OCI-LY7 (cell line): ENCODE data around the gene AMIGO1. TPM values are rescaled to one million over a fixed set of nuclear protein-coding genes. Genes with fewer than 3 reads are reported as not detected.

Experiments used
- BruUV-seq: library from RNA; stranded (reverse); fragments of 400-500 nt; replicated peaks from 2 replicates; lab custom pipeline; 2021; lab: Mats Ljungman, UMichigan
- CTCF ChIA-PET: fragments of 300-600 bp; sonication (Branson Sonifier 250); formaldehyde crosslinking; loops from one replicate; lab custom pipeline; 2022; ENCODE audit warnings: antibody characterized with exemption; ENCODE audit not compliant: unreplicated experiment; lab: Charles Lee
- POLR2A ChIA-PET: fragments of 300-600 bp; sonication (Branson Sonifier 250); formaldehyde crosslinking; loops from one replicate; lab custom pipeline; 2022; ENCODE audit warnings: antibody characterized with exemption; lab: Charles Lee
- DNase-seq: peaks from one replicate; pipeline ENCODE4 v3.0.0-alpha.2; 2015; ENCODE audit warnings: low spot score
- H2AFZ ChIP-seq: fragments of 200-600 bp; sonication (generic), shearing (Covaris generic); 2 replicates; pipeline ENCODE4 v1.6.1; 2014; ENCODE audit warnings: mild to moderate bottlenecking, antibody characterized with exemption, low read length, moderate library complexity
- H3K27ac ChIP-seq: fragments of 200-600 bp; sonication (generic); 2 replicates; pipeline ENCODE4 v1.5.1; 2014; ENCODE audit warnings: mixed run types, low read depth, mild to moderate bottlenecking, moderate library complexity, low read length, inconsistent platforms; ENCODE audit not compliant: poor library complexity, severe bottlenecking
- H3K36me3 ChIP-seq: fragments of 200-600 bp; sonication (generic); 2 replicates; pipeline ENCODE4 v1.6.1; 2014; ENCODE audit warnings: mild to moderate bottlenecking, antibody characterized with exemption, low read length, moderate library complexity, mixed read lengths; ENCODE audit not compliant: insufficient read depth
- H3K4me1 ChIP-seq: fragments of 200-600 bp; sonication (generic); 2 replicates; pipeline ENCODE4 v1.5.1; 2014; ENCODE audit warnings: mild to moderate bottlenecking, low read length; ENCODE audit not compliant: insufficient read depth, poor library complexity, severe bottlenecking
- H3K4me2 ChIP-seq: fragments of 200-600 bp; sonication (generic); 2 replicates; pipeline ENCODE4 v1.6.1; 2014; ENCODE audit warnings: mild to moderate bottlenecking, low read length
- H3K4me3 ChIP-seq: fragments of 200-600 bp; sonication (generic); 2 replicates; pipeline ENCODE4 v1.5.1; 2014; ENCODE audit warnings: mild to moderate bottlenecking, low read depth, low read length; ENCODE audit not compliant: poor library complexity, severe bottlenecking
- H3K79me2 ChIP-seq: fragments of 200-600 bp; sonication (generic); 2 replicates; pipeline ENCODE4 v1.6.1; 2016; ENCODE audit warnings: low read depth, mild to moderate bottlenecking, low read length, moderate library complexity, mixed read lengths; ENCODE audit not compliant: insufficient read depth
- H3K9me2 ChIP-seq: fragments of 200-600 bp; sonication (generic); 2 replicates; pipeline ENCODE4 v1.6.1; 2016; ENCODE audit warnings: mild to moderate bottlenecking, low read length, mixed read lengths; ENCODE audit not compliant: insufficient read depth
- H3K9me3 ChIP-seq: fragments of 200-600 bp; sonication (generic); 2 replicates; pipeline ENCODE4 v1.6.1; 2014; ENCODE audit warnings: mild to moderate bottlenecking, mixed run types, low read length, mixed read lengths
- H4K20me1 ChIP-seq: fragments of 200-600 bp; sonication (generic); 2 replicates; pipeline ENCODE4 v1.6.1; 2014; ENCODE audit warnings: mild to moderate bottlenecking, antibody characterized with exemption, low read length, moderate library complexity, mixed read lengths; ENCODE audit not compliant: insufficient read depth
- EZH2phosphoT487 ChIP-seq: fragments of 200-600 bp; sonication (generic); IDR thresholded peaks from 2 replicates; pipeline ENCODE4 v1.6.1; 2018; ENCODE audit warnings: low read depth, borderline replicate concordance, mild to moderate bottlenecking, mixed run types, antibody characterized with exemption, low read length, moderate library complexity, mixed read lengths
- intact Hi-C: fragments of 100-400 bp; cut with micrococcal nuclease; formaldehyde crosslinking; loops from one replicate; pipeline ENCODE4 v1.10.0; 2022; ENCODE audit not compliant: unreplicated experiment
- total RNA-seq, 2 experiments: library from RNA; depleted of rRNA in 1 of 2; stranded (reverse); fragments of >200 nt in 1 of 2; shearing (Covaris generic) in 1 of 2; gene quantifications; 2 replicates each; pipeline ENCODE4 v1.2.3, GENCODE V29; 2014 to 2022
- TF ChIP-seq, protein P1 (sequence below): fragments of 200-600 bp; sonication (generic); conservative IDR thresholded peaks from 2 replicates; pipeline ENCODE4 v1.5.1; 2014; ENCODE audit warnings: mild to moderate bottlenecking, antibody characterized with exemption, low read length, moderate library complexity, mixed read lengths

The AMIGO1 gene
- total RNA-seq, 2 experiments from 2014 or later, result 0.15 to 0.16 TPM

DNA sequence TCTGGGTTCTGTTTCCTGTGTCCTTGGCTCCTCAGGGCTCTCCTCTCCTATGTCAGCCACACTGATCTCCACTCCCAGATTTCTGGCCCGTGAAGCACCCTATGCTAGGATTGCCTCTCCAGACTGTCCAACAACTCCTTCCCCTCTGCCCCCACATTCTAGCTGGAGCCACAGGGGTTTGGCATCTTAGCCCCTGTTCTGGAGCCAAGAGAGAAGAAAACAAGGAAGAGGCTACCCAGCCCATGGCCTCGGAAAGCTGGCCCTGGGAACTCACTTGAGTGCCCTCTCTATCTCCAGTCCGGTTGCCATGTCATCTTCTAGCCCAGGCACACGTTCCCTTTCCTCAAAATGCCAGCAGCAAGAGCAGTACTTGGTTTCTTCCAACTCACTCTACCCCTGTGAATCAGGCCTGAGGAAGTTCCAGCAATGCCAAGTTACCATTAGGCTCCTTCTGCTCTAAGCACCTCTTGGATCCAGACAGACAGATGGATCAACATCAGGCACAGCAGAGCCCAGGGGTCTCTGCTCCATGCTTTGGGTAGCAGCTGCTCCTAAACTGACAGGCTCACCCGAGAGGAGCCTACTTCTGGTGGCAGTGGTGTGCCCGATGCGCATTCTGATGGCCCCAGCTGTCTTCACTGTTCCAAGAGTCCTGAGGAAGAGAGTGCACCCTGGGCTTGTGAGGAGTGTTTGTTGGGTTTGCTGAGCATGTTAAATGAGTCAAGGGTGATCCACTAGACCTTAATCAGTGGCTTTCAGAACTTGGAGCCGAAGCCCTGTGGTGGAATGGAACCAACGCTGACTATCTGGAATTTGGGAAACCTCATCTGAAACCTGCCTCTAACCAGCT is 18.5 kb upstream of the AMIGO1 start:
- DNase-seq, result no peak
- H3K27ac ChIP-seq, result no peak overlapping the region
- BruUV-seq, result no TSS peak
- no peak for TF ChIP-seq EZH2phosphoT487
- TF ChIP-seq, protein P1, sequence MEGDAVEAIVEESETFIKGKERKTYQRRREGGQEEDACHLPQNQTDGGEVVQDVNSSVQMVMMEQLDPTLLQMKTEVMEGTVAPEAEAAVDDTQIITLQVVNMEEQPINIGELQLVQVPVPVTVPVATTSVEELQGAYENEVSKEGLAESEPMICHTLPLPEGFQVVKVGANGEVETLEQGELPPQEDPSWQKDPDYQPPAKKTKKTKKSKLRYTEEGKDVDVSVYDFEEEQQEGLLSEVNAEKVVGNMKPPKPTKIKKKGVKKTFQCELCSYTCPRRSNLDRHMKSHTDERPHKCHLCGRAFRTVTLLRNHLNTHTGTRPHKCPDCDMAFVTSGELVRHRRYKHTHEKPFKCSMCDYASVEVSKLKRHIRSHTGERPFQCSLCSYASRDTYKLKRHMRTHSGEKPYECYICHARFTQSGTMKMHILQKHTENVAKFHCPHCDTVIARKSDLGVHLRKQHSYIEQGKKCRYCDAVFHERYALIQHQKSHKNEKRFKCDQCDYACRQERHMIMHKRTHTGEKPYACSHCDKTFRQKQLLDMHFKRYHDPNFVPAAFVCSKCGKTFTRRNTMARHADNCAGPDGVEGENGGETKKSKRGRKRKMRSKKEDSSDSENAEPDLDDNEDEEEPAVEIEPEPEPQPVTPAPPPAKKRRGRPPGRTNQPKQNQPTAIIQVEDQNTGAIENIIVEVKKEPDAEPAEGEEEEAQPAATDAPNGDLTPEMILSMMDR, result no peak
- no peak overlapping the region for H3K4me3 ChIP-seq
- CTCF ChIA-PET, result interaction anchor here (0.6 kb wide), 1 partner anchor 110 kb away, joined by 3 read pairs; no protein-coding TSS in a partner anchor
- POLR2A ChIA-PET, result interaction anchor here (0.7 to 1.0 kb wide), 2 partner anchors 16 to 21 kb away, joined by 3 read pairs; no protein-coding TSS in a partner anchor
- intact Hi-C loops, result no loop called here
- H3K9me2 ChIP-seq, result no peaks in the 10 kb centered on the region
- no peaks in the 10 kb centered on the region for H4K20me1 ChIP-seq
- H3K4me2 ChIP-seq, result no peak overlapping the region
- H2AFZ ChIP-seq, result no peak overlapping the region
- H3K9me3 ChIP-seq, result no peaks in the 10 kb centered on the region
- H3K4me1 ChIP-seq, result peaks cover 6% of the 10 kb centered on the region
- no peaks in the 10 kb centered on the region for H3K79me2 ChIP-seq
- no peaks in the 10 kb centered on the region for H3K36me3 ChIP-seq

DNA sequence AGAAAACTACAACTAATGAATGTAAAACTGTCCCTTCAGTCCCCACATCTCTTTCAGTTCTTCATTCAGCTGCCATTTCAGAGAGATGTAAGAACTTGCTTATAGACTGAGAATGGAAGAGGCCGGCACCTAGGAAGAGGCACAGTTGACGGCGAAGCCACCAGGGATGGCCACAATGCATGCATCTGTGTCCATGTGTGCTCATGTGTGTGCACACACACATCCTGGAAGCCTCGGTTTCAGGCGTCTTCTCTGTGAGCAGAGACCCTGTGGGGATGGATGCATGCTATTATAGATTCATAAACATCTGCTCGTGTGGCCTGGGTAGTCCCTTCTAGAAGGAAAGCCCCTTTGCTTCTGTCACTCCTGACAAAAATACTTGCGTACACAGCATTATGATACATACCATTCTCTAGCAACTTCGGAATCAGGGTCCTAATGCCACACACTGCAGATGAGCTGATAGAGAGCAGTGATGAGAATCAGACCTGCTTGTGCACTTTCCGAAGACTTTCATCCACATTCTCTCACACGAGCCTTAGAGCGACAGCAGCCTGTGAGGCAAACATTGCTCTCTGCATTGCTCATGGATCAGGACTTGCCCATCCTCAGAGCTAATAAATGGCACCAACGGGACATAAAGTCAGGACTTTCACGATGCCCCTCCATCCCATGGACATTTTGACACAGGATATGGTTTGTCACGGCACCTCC is 17.7 kb upstream of the AMIGO1 start:
- H3K4me2 ChIP-seq, result no peak overlapping the region
- DNase-seq, result no peak
- no peak overlapping the region for H2AFZ ChIP-seq
- no peaks in the 10 kb centered on the region for H3K79me2 ChIP-seq
- no TSS peak for BruUV-seq
- no peak overlapping the region for H3K27ac ChIP-seq
- intact Hi-C loops, result no loop called here
- ChIA-PET POLR2A (interaction anchor here (0.5 kb wide), 1 partner anchor 63 kb away, joined by 3 read pairs; no protein-coding TSS in a partner anchor), CTCF (no interaction called here)
- H3K4me1 ChIP-seq, result no peaks in the 10 kb centered on the region
- no peaks in the 10 kb centered on the region for H4K20me1 ChIP-seq
- no peaks in the 10 kb centered on the region for H3K9me3 ChIP-seq
- no peaks in the 10 kb centered on the region for H3K36me3 ChIP-seq
- no peaks in the 10 kb centered on the region for H3K9me2 ChIP-seq
- no peak overlapping the region for H3K4me3 ChIP-seq
- no peak for TF ChIP-seq EZH2phosphoT487
- TF ChIP-seq, protein P1, result no peak
